ENCODE data around the gene ITPA. TPM values are rescaled to one million over a fixed set of nuclear protein-coding genes. Genes with fewer than 3 reads are reported as not detected.

The ITPA gene
- total and polyA plus RNA-seq, 2 of the 13 experiments (the other 11 are each of a cell fraction or from before 2014, with no cell fraction given): 60.1 to 103 TPM

- peak; percentile 72; the same call in 1 of the 2 replicates for TF ChIP-seq HNF4G (IDR thresholded peaks at IDR 0.05; ENCODE audit: borderline replicate concordance, low read depth, low read length)
- TF ChIP-seq HNF4G (CRISPR knock-in tag; IDR thresholded peaks at IDR 0.05; ENCODE audit: borderline replicate concordance, low read depth): peak; percentile 75; the same call in 1 of the 2 replicates
- TF ChIP-seq SMC3 (IDR thresholded peaks at IDR 0.05; ENCODE audit: low read length): no peak
- peak; percentile 87 for TF ChIP-seq NFKB2 (CRISPR knock-in tag; IDR thresholded peaks at IDR 0.05; ENCODE audit: borderline replicate concordance)
- TF ChIP-seq, protein P1, sequence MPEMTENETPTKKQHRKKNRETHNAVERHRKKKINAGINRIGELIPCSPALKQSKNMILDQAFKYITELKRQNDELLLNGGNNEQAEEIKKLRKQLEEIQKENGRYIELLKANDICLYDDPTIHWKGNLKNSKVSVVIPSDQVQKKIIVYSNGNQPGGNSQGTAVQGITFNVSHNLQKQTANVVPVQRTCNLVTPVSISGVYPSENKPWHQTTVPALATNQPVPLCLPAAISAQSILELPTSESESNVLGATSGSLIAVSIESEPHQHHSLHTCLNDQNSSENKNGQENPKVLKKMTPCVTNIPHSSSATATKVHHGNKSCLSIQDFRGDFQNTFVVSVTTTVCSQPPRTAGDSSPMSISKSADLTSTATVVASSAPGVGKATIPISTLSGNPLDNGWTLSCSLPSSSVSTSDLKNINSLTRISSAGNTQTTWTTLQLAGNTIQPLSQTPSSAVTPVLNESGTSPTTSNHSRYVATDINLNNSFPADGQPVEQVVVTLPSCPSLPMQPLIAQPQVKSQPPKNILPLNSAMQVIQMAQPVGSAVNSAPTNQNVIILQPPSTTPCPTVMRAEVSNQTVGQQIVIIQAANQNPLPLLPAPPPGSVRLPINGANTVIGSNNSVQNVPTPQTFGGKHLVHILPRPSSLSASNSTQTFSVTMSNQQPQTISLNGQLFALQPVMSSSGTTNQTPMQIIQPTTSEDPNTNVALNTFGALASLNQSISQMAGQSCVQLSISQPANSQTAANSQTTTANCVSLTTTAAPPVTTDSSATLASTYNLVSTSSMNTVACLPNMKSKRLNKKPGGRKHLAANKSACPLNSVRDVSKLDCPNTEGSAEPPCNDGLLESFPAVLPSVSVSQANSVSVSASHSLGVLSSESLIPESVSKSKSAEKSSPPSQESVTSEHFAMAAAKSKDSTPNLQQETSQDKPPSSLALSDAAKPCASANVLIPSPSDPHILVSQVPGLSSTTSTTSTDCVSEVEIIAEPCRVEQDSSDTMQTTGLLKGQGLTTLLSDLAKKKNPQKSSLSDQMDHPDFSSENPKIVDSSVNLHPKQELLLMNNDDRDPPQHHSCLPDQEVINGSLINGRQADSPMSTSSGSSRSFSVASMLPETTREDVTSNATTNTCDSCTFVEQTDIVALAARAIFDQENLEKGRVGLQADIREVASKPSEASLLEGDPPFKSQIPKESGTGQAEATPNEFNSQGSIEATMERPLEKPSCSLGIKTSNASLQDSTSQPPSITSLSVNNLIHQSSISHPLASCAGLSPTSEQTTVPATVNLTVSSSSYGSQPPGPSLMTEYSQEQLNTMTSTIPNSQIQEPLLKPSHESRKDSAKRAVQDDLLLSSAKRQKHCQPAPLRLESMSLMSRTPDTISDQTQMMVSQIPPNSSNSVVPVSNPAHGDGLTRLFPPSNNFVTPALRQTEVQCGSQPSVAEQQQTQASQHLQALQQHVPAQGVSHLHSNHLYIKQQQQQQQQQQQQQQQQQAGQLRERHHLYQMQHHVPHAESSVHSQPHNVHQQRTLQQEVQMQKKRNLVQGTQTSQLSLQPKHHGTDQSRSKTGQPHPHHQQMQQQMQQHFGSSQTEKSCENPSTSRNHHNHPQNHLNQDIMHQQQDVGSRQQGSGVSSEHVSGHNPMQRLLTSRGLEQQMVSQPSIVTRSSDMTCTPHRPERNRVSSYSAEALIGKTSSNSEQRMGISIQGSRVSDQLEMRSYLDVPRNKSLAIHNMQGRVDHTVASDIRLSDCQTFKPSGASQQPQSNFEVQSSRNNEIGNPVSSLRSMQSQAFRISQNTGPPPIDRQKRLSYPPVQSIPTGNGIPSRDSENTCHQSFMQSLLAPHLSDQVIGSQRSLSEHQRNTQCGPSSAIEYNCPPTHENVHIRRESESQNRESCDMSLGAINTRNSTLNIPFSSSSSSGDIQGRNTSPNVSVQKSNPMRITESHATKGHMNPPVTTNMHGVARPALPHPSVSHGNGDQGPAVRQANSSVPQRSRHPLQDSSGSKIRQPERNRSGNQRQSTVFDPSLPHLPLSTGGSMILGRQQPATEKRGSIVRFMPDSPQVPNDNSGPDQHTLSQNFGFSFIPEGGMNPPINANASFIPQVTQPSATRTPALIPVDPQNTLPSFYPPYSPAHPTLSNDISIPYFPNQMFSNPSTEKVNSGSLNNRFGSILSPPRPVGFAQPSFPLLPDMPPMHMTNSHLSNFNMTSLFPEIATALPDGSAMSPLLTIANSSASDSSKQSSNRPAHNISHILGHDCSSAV (CRISPR knock-in tag; IDR thresholded peaks at IDR 0.05; ENCODE audit: borderline replicate concordance): 0 out of 2 replicates have a peak, but pooled peaks have one; percentile 15
- no peak for TF ChIP-seq PREB (CRISPR knock-in tag; IDR thresholded peaks at IDR 0.05)
- TF ChIP-seq ZFP90 (CRISPR knock-in tag; IDR thresholded peaks at IDR 0.05; ENCODE audit: borderline replicate concordance): peak; percentile 87; the same call in 1 of the 2 replicates
- no peak for TF ChIP-seq ZMAT5 (CRISPR knock-in tag; IDR thresholded peaks at IDR 0.05; ENCODE audit: borderline replicate concordance, low read depth)
- peak; percentile 92 to 98 for TF ChIP-seq EP300 (IDR thresholded peaks at IDR 0.05; ENCODE audit: low read depth in 2 of 2, low read length in 2 of 2)
- peak; percentile 97 for TF ChIP-seq EP300 (CRISPR knock-in tag; IDR thresholded peaks at IDR 0.05; ENCODE audit: borderline replicate concordance)
- peak; percentile 98 for TF ChIP-seq TARDBP (CRISPR knock-in tag; IDR thresholded peaks at IDR 0.05)
- TF ChIP-seq ZSCAN31 (CRISPR knock-in tag; IDR thresholded peaks at IDR 0.05; ENCODE audit: low read depth): peak; percentile 96
- TF ChIP-seq ZNF839 (CRISPR knock-in tag; IDR thresholded peaks at IDR 0.05; ENCODE audit: borderline replicate concordance): 0 out of 2 replicates have a peak, but pooled peaks have one; percentile 21
- TF ChIP-seq FOXJ3 (CRISPR knock-in tag; IDR thresholded peaks at IDR 0.05; ENCODE audit: borderline replicate concordance): peak; percentile 92
- no peak for TF ChIP-seq ZNF720 (CRISPR knock-in tag; IDR thresholded peaks at IDR 0.05)
- TF ChIP-seq CCDC6 (CRISPR knock-in tag; IDR thresholded peaks at IDR 0.05): peak; percentile 96
- peak; percentile 87 for TF ChIP-seq ZNF12 (CRISPR knock-in tag; IDR thresholded peaks at IDR 0.05)
- peak; percentile 77; the same call in 1 of the 2 replicates for TF ChIP-seq ZNF850 (CRISPR knock-in tag; conservative IDR thresholded peaks at IDR 0.05)
- TF ChIP-seq EZH2 (conservative IDR thresholded peaks at IDR 0.05; ENCODE audit: low read depth, low read length): no peak
These were observed 13.6 kb downstream of the ITPA start (continued) for GRCh38 chr20:3222635-3223600.

All from HepG2 (cell line).